Endothelial cell of umbilical vein (primary cell): ENCODE results near the gene TMOD1. TPM values are rescaled to one million over a fixed set of nuclear protein-coding genes. Genes with fewer than 3 reads are reported as not detected.

ENCODE experiments used
- BruUV-seq: library from RNA; stranded (reverse); fragments of 400-500 nt; replicated peaks from 2 replicates; lab custom pipeline; 2021; lab: Mats Ljungman, UMichigan
- CTCF ChIA-PET: fragments of 300-600, 350-600 bp; sonication (Branson Sonifier 250); formaldehyde crosslinking; loops from one replicate; lab custom pipeline; 2021; ENCODE audit warnings: antibody characterized with exemption, inconsistent platforms; lab: Charles Lee
- POLR2A ChIA-PET: fragments of 300-600, 350-600 bp; sonication (Branson Sonifier 250); formaldehyde crosslinking; loops from one replicate; lab custom pipeline; 2021; ENCODE audit warnings: antibody characterized with exemption, inconsistent platforms; lab: Charles Lee
- DNase-seq: peaks from one replicate; pipeline ENCODE4 v3.0.0-alpha.2; 2011; ENCODE audit warnings: low read depth, low spot score
- FAIRE-seq: peaks from 2 replicates; lab custom pipeline; 2011; peaks lifted over from hg19 to GRCh38; lab: Jason Lieb, UNC
- H2AFZ ChIP-seq: 2 replicates; pipeline ENCODE4 v1.6.0; 2012; ENCODE audit warnings: low read depth, low read length, control low read depth, inconsistent platforms
- H3K27ac ChIP-seq: 2 replicates; pipeline ENCODE4 v1.5.1; 2011; ENCODE audit warnings: low read depth, mild to moderate bottlenecking, control low read depth, low read length, moderate library complexity; ENCODE audit not compliant: insufficient read depth
- H3K27me3 ChIP-seq, 2 experiments: 2 replicates each; pipeline versions ENCODE4 v1.6.0 to v1.6.1; 2011; ENCODE audit warnings: low read length in 2 of 2, mixed read lengths in 1 of 2; ENCODE audit not compliant: control insufficient read depth in 2 of 2, insufficient read depth in 2 of 2
- H3K36me3 ChIP-seq, 2 experiments: 2 replicates in 1 of 2; 3 replicates in 1 of 2; pipeline ENCODE4 v1.5.1; 2011; ENCODE audit warnings: low read length in 2 of 2, mild to moderate bottlenecking in 1 of 2, moderate library complexity in 1 of 2; ENCODE audit not compliant: control insufficient read depth in 2 of 2, insufficient read depth in 2 of 2; ENCODE audit errors: extremely low read depth in 1 of 2
- H3K4me1 ChIP-seq: 3 replicates; pipeline ENCODE4 v1.5.1; 2011; ENCODE audit warnings: mild to moderate bottlenecking, low read length; ENCODE audit not compliant: control insufficient read depth, insufficient read depth; ENCODE audit errors: extremely low read depth
- H3K4me2 ChIP-seq: 2 replicates; pipeline ENCODE4 v1.6.1; 2011; ENCODE audit warnings: low read length, control low read depth, mixed read lengths; ENCODE audit not compliant: insufficient read depth
- H3K4me3 ChIP-seq, 3 experiments: fragments of 200-600 bp in 1 of 3; sonication (generic), shearing (Covaris generic) in 1 of 3; replicated peaks in 1 of 3; 2 replicates each; pipeline ENCODE4 v1.5.1; 2011 to 2016; ENCODE audit warnings: control low read depth in 3 of 3, low read length in 3 of 3, mild to moderate bottlenecking in 2 of 3, inconsistent platforms in 1 of 3, low read depth in 1 of 3, moderate library complexity in 1 of 3; ENCODE audit not compliant: insufficient read depth in 1 of 3
- H3K79me2 ChIP-seq: 2 replicates; pipeline ENCODE4 v1.6.0; 2012; ENCODE audit warnings: low read length, inconsistent platforms; ENCODE audit not compliant: control insufficient read depth, insufficient read depth
- H3K9ac ChIP-seq: replicated peaks from 2 replicates; pipeline ENCODE3; 2011; ENCODE audit warnings: low read length, control low read depth; ENCODE audit not compliant: insufficient read depth; ENCODE audit errors: extremely low read depth
- H3K9me1 ChIP-seq: replicated peaks from 3 replicates; pipeline ENCODE4 v1.6.0; 2011; ENCODE audit warnings: mild to moderate bottlenecking, low read length; ENCODE audit not compliant: control insufficient read depth, insufficient read depth; ENCODE audit errors: extremely low read depth
- H3K9me3 ChIP-seq: replicated peaks from 2 replicates; pipeline ENCODE4 v1.5.1; 2012; ENCODE audit warnings: low read length, inconsistent platforms; ENCODE audit not compliant: control insufficient read depth, insufficient read depth
- H4K20me1 ChIP-seq: replicated peaks from 2 replicates; pipeline ENCODE3; 2011; ENCODE audit warnings: mild to moderate bottlenecking, low read length; ENCODE audit not compliant: control insufficient read depth, insufficient read depth; ENCODE audit errors: extremely low read depth
- CTCF ChIP-seq, 2 donors: IDR thresholded peaks; 1 replicate in 1 of 2; 2 replicates in 1 of 2; pipeline ENCODE4 v1.5.1; 2011; ENCODE audit warnings: low read length in 2 of 2, mild to moderate bottlenecking in 2 of 2, moderate library complexity in 2 of 2, control low read depth in 1 of 2, inconsistent platforms in 1 of 2, low read depth in 1 of 2; ENCODE audit not compliant: insufficient read depth in 1 of 2; ENCODE audit errors: extremely low read depth in 1 of 2
- EZH2 ChIP-seq: IDR thresholded peaks from 2 replicates; pipeline ENCODE4 v1.6.1; 2012; ENCODE audit warnings: borderline replicate concordance, low read depth, mild to moderate bottlenecking, moderate library complexity, low read length, inconsistent platforms; ENCODE audit not compliant: severe bottlenecking
- FOS ChIP-seq: IDR thresholded peaks from 2 replicates; pipeline ENCODE4 v1.6.1; 2011; ENCODE audit warnings: mild to moderate bottlenecking, low read length, moderate library complexity, borderline replicate concordance; ENCODE audit not compliant: insufficient read depth
- GATA2 ChIP-seq: IDR thresholded peaks from 2 replicates; pipeline ENCODE4 v1.7.0; 2011; ENCODE audit warnings: low read depth, mild to moderate bottlenecking, moderate library complexity, mixed read lengths, low read length; ENCODE audit not compliant: insufficient read length, insufficient read depth
- JUN ChIP-seq: IDR thresholded peaks from 2 replicates; pipeline ENCODE4 v1.6.1; 2011; ENCODE audit warnings: borderline replicate concordance, low read depth; ENCODE audit not compliant: insufficient read length, insufficient read depth
- MAX ChIP-seq: IDR thresholded peaks from 2 replicates; pipeline ENCODE4 v1.6.1; 2011; ENCODE audit not compliant: insufficient read depth, insufficient read length
- MYC ChIP-seq: IDR thresholded peaks from one replicate; pipeline ENCODE4 v1.6.1; 2011; ENCODE audit warnings: mild to moderate bottlenecking, low read depth, low read length
- POLR2A ChIP-seq: IDR thresholded peaks from 2 replicates; pipeline ENCODE4 v1.6.1; 2012; ENCODE audit warnings: low read depth, mild to moderate bottlenecking, control low read depth, low read length
- POLR2AphosphoS5 ChIP-seq: IDR thresholded peaks from 2 replicates; pipeline ENCODE4 v1.6.1; 2012; ENCODE audit warnings: low read depth, mild to moderate bottlenecking, control low read depth, low read length, moderate library complexity; ENCODE audit not compliant: insufficient read depth
- dilution Hi-C: fragments of 300-500 bp; cut with MboI; formaldehyde crosslinking; loops from one replicate; pipeline ENCODE4 v1.15.0; 2019; ENCODE audit warnings: low sequenced_read_pairs; ENCODE audit not compliant: extremely low pct_ligation_motif_present
- intact Hi-C: fragments of 100-400 bp; cut with micrococcal nuclease; formaldehyde crosslinking; loops from one replicate; pipeline ENCODE4 v1.10.0; 2022
- polyA plus RNA-seq, 4 experiments: library from polyadenylated mRNA; depleted of rRNA in 3 of 4; stranded (reverse) in 3 of 4; unstranded in 1 of 4; fragments of >200 nt; gene quantifications; 2 replicates each; pipeline versions ENCODE4 v1.2.1 to v1.2.3, GENCODE V29; 2011 to 2012; ENCODE audit warnings: missing spikeins in 1 of 4
- total RNA-seq: library from RNA; stranded (reverse); gene quantifications from 2 replicates; pipeline ENCODE4 v1.2.3, GENCODE V29; 2021

Gene TMOD1
- total and polyA plus RNA-seq, 2 donors (not counting 3 experiments of a cell fraction or from before 2014, with no cell fraction given), result 0.26 to 1.4 TPM

GRCh38 chr9:97529363-97530076, 28.1 kb downstream of the TMOD1 start:
- H3K9ac ChIP-seq, result no peak overlapping the region
- H3K27me3 ChIP-seq, result peaks cover 7 to 9% of the 10 kb centered on the region in 2 experiments
- no peaks in the 10 kb centered on the region for H3K4me1 ChIP-seq
- ChIA-PET CTCF (interaction anchor here (0.7 kb wide), 1 partner anchor 88 kb away, joined by 3 read pairs; no protein-coding TSS in a partner anchor), POLR2A (no interaction called here)
- no peak for DNase-seq
- no peaks in the 10 kb centered on the region for H3K79me2 ChIP-seq
- dilution Hi-C loops, result no loop called here
- no peak overlapping the region for H3K4me2 ChIP-seq
- no peak for FAIRE-seq
- no peak overlapping the region for H2AFZ ChIP-seq
- intact Hi-C loops, result no loop called here
- H4K20me1 ChIP-seq, result no peaks in the 10 kb centered on the region
- no peaks in the 10 kb centered on the region for H3K9me3 ChIP-seq
- no peak overlapping the region for H3K27ac ChIP-seq
- TF ChIP-seq FOS (no peak), POLR2AphosphoS5 (no peak), MYC (no peak), EZH2 (no peak), GATA2 (no peak), MAX (no peak), CTCF (IDR thresholded peaks at IDR 0.05; ENCODE audit: extremely low read depth in 1 of 2, insufficient read depth in 1 of 2, low read depth in 1 of 2, low read length in 2 of 2) (no peak), POLR2A (no peak), JUN (no peak)
- H3K4me3 ChIP-seq, result no peak overlapping the region
- no peaks in the 10 kb centered on the region for H3K36me3 ChIP-seq
- BruUV-seq, result no TSS peak
- no peaks in the 10 kb centered on the region for H3K9me1 ChIP-seq
